A549 (cell line): ENCODE measurements around the gene SEMA3E. TPM values are rescaled to one million over a fixed set of nuclear protein-coding genes. Genes with fewer than 3 reads are reported as not detected.

Source experiments
- ATAC-seq, 2 experiments: fragments of 200-7000 bp in 1 of 2; fragments of >200 bp in 1 of 2; cut with Nextera tagmentation in 1 of 2; cut with Tn5 transposase in 1 of 2; 3 replicates each; pipeline versions ENCODE4 v1.8.0 to v1.9.1; 2018 to 2020; ENCODE audit warnings: mild to moderate bottlenecking in 1 of 2, moderate library complexity in 1 of 2
- CTCF ChIA-PET: fragments of 300-600 bp; sonication (Branson Sonifier 250); formaldehyde crosslinking; extraction: SDS; loops from one replicate; lab custom pipeline; 2021; ENCODE audit warnings: antibody characterized with exemption, inconsistent platforms; lab: Yijun Ruan, JAX
- POLR2A ChIA-PET: fragments of 350-600 bp; formaldehyde crosslinking; extraction: SDS; loops from one replicate; lab custom pipeline; 2021; ENCODE audit warnings: antibody characterized with exemption, inconsistent platforms; lab: Yijun Ruan, JAX
- DNase-seq, 2 experiments: peaks; one replicate each; pipeline versions ENCODE4 v3.0.0 to v3.0.0-alpha.2; 2011 to 2016; ENCODE audit warnings: low read depth in 1 of 2, low spot score in 1 of 2
- FAIRE-seq: peaks from 2 replicates; lab custom pipeline; 2011; peaks lifted over from hg19 to GRCh38; lab: Jason Lieb, UNC
- H3K27ac ChIP-seq, 2 experiments: fragments of >200 bp; sonication (Bioruptor Twin); formaldehyde crosslinking; 3 replicates each; pipeline ENCODE4 v1.5.1; 2016 to 2017
- H3K4me1 ChIP-seq: fragments of >200 bp; sonication (Bioruptor Twin); formaldehyde crosslinking; 3 replicates; pipeline ENCODE4 v1.6.1; 2016
- H3K4me2 ChIP-seq: fragments of >200 bp; sonication (Bioruptor Twin); formaldehyde crosslinking; 3 replicates; pipeline ENCODE4 v1.6.1; 2016
- H3K4me3 ChIP-seq: fragments of >200 bp; sonication (Bioruptor Twin); formaldehyde crosslinking; 3 replicates; pipeline ENCODE4 v1.5.1; 2016
- H3K9me3 ChIP-seq: fragments of >200 bp; sonication (Bioruptor Twin); formaldehyde crosslinking; 3 replicates; pipeline ENCODE4 v1.6.1; 2016
- ATOH8 ChIP-seq: fragments of 250-450 bp; sonication (Bioruptor Pico); IDR thresholded peaks from 2 replicates; pipeline ENCODE4 v1.5.0; 2020; ENCODE audit warnings: low read depth, mild to moderate bottlenecking, moderate library complexity
- CBX2 ChIP-seq: fragments of 200-600 bp; sonication (generic); IDR thresholded peaks from 2 replicates; pipeline ENCODE4 v1.6.1; 2016; ENCODE audit warnings: low read depth, mild to moderate bottlenecking, borderline replicate concordance
- CBX8 ChIP-seq: fragments of 200-600 bp; sonication (generic); IDR thresholded peaks from 2 replicates; pipeline ENCODE4 v1.6.1; 2016
- CHD2 ChIP-seq: fragments of 150-350 bp; IDR thresholded peaks from 2 replicates; pipeline ENCODE4 v1.6.1; 2014; ENCODE audit warnings: low read length; ENCODE audit not compliant: partially characterized antibody
- EHMT2 ChIP-seq: fragments of 200-600 bp; sonication (generic); IDR thresholded peaks from 2 replicates; pipeline ENCODE4 v1.6.1; 2016; ENCODE audit warnings: antibody characterized with exemption, low read depth, mild to moderate bottlenecking, moderate library complexity
- FOSL2 ChIP-seq, 2 experiments: fragments of 450-650 bp in 1 of 2; fragments of >200 bp in 1 of 2; sonication (Bioruptor Twin) in 1 of 2; formaldehyde crosslinking; IDR thresholded peaks; 2 replicates each; pipeline versions ENCODE4 v1.5.0 to v1.6.1; 2016 to 2020; ENCODE audit warnings: mild to moderate bottlenecking in 1 of 2, moderate library complexity in 1 of 2
- HMGXB4 ChIP-seq: fragments of 250-450 bp; sonication (Bioruptor Pico); IDR thresholded peaks from 2 replicates; pipeline ENCODE4 v1.5.0; 2021; ENCODE audit warnings: mild to moderate bottlenecking, moderate library complexity, borderline replicate concordance
- HOXB13 ChIP-seq: fragments of 250-450 bp; sonication (Bioruptor Pico); IDR thresholded peaks from 2 replicates; pipeline ENCODE4 v1.5.0; 2020; ENCODE audit warnings: low read depth, mild to moderate bottlenecking, moderate library complexity
- HOXB5 ChIP-seq: fragments of 250-450 bp; sonication (Bioruptor Pico); IDR thresholded peaks from 2 replicates; pipeline ENCODE4 v1.5.0; 2020; ENCODE audit warnings: mild to moderate bottlenecking, moderate library complexity
- JUN ChIP-seq, 2 experiments: fragments of >200 bp; sonication (Bioruptor Twin); formaldehyde crosslinking; IDR thresholded peaks; 2 replicates in 1 of 2; 3 replicates in 1 of 2; pipeline ENCODE4 v1.6.1; 2016 to 2017
- MAFK ChIP-seq: fragments of 450-650 bp; IDR thresholded peaks from 2 replicates; pipeline ENCODE4 v1.6.1; 2014; ENCODE audit not compliant: partially characterized antibody
- NFE2L2 ChIP-seq: fragments of 150-350 bp; conservative IDR thresholded peaks from 2 replicates; pipeline ENCODE4 v1.6.1; 2014; ENCODE audit warnings: low read length
- NPAS2 ChIP-seq: fragments of 250-450 bp; sonication (Bioruptor Pico); IDR thresholded peaks from 2 replicates; pipeline ENCODE4 v1.8.0; 2022; ENCODE audit warnings: mild to moderate bottlenecking, moderate library complexity, borderline replicate concordance
- NR3C1 ChIP-seq: fragments of >200 bp; sonication (Bioruptor Twin); formaldehyde crosslinking; IDR thresholded peaks from 3 replicates; pipeline ENCODE4 v1.6.1; 2017
- POLR2A ChIP-seq: IDR thresholded peaks from 2 replicates; pipeline ENCODE4 v1.6.1; 2012; ENCODE audit warnings: mild to moderate bottlenecking, low read length
- POLR2AphosphoS2 ChIP-seq: conservative IDR thresholded peaks from 2 replicates; pipeline ENCODE4 v1.6.1; 2012; ENCODE audit warnings: low read length, improper control_type of control experiment, inconsistent platforms
- RARB ChIP-seq: fragments of 250-450 bp; sonication (Bioruptor Pico); IDR thresholded peaks from 2 replicates; pipeline ENCODE4 v1.8.0; 2021; ENCODE audit warnings: mild to moderate bottlenecking, moderate library complexity
- SREBF2 ChIP-seq: fragments of 450-650 bp; IDR thresholded peaks from 2 replicates; pipeline ENCODE4 v1.6.1; 2014; ENCODE audit warnings: mild to moderate bottlenecking, moderate library complexity
- WGBS: methylation state at CpG from one replicate; pipeline ENCODE4 v1.1.6; 2017; ENCODE audit errors: missing lambda C conversion rate; 5-methylcytosine and 5-hydroxymethylcytosine counted together
- polyA plus RNA-seq, 4 experiments: library from polyadenylated mRNA; depleted of rRNA in 3 of 4; stranded (reverse); fragments of >200 nt; fragmentation: RNase III in 1 of 4; extraction: RNeasy Plus Mini Kit Qiagen cat#74134 plus additional on column Dnase treatment in 1 of 4; gene quantifications; 2 replicates in 3 of 4; 3 replicates in 1 of 4; pipeline ENCODE4 v1.2.3, GENCODE V29; 2011 to 2017
- TF ChIP-seq, protein P1 (sequence below): fragments of 450-650 bp; IDR thresholded peaks from 2 replicates; pipeline ENCODE4 v1.6.1; 2014; ENCODE audit warnings: antibody characterized with exemption
- TF ChIP-seq, protein P2 (sequence below): IDR thresholded peaks from 2 replicates; pipeline ENCODE4 v1.6.1; 2012; ENCODE audit warnings: low read depth, borderline replicate concordance
- TF ChIP-seq, protein P3 (sequence below): fragments of >200 bp; sonication (Bioruptor Twin); formaldehyde crosslinking; IDR thresholded peaks from 2 replicates; pipeline ENCODE4 v1.6.1; 2016

The SEMA3E gene
- polyA plus RNA-seq, 2 of the 4 experiments (the other 2 are of a cell fraction): 1.4 to 2.3 TPM

DNA sequence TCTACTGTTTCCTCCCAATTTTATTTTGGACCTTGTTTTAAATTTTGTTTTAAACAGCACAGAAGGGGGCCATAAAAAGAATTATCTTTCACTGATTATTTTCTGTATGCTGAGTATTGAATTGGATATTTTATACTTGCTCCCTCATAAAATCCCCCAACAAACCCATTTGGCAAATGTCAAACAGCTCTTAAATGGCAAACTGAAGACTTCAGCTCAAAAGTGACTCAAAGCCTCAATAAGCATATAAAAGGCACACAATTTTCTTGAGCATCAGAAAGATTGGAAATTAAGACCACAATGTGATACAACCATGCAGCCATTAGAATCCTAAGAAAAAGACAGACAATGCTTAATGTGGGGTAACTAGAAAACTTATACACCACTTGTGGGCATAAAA is 199.2 kb downstream of the SEMA3E start:
- FAIRE-seq: no peak
- Histone ChIP-seq H3K27ac (no peak overlapping the region), H3K9me3 (no peaks in the 10 kb centered on the region), H3K4me3 (no peak overlapping the region), H3K4me2 (no peak overlapping the region), H3K4me1 (no peaks in the 10 kb centered on the region)
- no peak for ATAC-seq
- CTCF ChIA-PET: no interaction called here
- TF ChIP-seq RARB (CRISPR knock-in tag) (no peak), ATOH8 (CRISPR knock-in tag) (no peak), POLR2AphosphoS2 (no peak), FOSL2 (IDR thresholded peaks at IDR 0.05) (no peak), FOSL2 (CRISPR knock-in tag; IDR thresholded peaks at IDR 0.05) (no peak), HOXB13 (CRISPR knock-in tag) (no peak), HOXB5 (CRISPR knock-in tag) (no peak), NPAS2 (CRISPR knock-in tag) (no peak), NFE2L2 (no peak), JUN (IDR thresholded peaks at IDR 0.05) (no peak)
- TF ChIP-seq, protein P1, sequence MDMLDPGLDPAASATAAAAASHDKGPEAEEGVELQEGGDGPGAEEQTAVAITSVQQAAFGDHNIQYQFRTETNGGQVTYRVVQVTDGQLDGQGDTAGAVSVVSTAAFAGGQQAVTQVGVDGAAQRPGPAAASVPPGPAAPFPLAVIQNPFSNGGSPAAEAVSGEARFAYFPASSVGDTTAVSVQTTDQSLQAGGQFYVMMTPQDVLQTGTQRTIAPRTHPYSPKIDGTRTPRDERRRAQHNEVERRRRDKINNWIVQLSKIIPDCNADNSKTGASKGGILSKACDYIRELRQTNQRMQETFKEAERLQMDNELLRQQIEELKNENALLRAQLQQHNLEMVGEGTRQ: no peak
- TF ChIP-seq, protein P2, sequence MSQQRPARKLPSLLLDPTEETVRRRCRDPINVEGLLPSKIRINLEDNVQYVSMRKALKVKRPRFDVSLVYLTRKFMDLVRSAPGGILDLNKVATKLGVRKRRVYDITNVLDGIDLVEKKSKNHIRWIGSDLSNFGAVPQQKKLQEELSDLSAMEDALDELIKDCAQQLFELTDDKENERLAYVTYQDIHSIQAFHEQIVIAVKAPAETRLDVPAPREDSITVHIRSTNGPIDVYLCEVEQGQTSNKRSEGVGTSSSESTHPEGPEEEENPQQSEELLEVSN: no peak
- POLR2A ChIA-PET: no interaction called here
- DNase-seq: no peak

GRCh38 chr7:83447681-83448080 is 201.3 kb downstream of the SEMA3E start:
- H3K4me3 ChIP-seq: no peak overlapping the region
- H3K9me3 ChIP-seq: no peaks in the 10 kb centered on the region
- H3K4me2 ChIP-seq: no peak overlapping the region
- ATAC-seq (no peak), DNase-seq (no peak), FAIRE-seq (no peak)
- H3K4me1 ChIP-seq: no peaks in the 10 kb centered on the region
- ChIA-PET CTCF (interaction anchor here (1.2 kb wide), 1 partner anchor 248 kb away, joined by 3 read pairs; no protein-coding TSS in a partner anchor), POLR2A (no interaction called here)
- TF ChIP-seq, protein P3, sequence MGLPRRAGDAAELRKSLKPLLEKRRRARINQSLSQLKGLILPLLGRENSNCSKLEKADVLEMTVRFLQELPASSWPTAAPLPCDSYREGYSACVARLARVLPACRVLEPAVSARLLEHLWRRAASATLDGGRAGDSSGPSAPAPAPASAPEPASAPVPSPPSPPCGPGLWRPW: no peak
- TF ChIP-seq CBX8: no peak
- TF ChIP-seq SREBF2: no peak
- TF ChIP-seq POLR2A: no peak
- TF ChIP-seq NPAS2 (CRISPR knock-in tag): no peak
- no peak for TF ChIP-seq MAFK
- TF ChIP-seq NFE2L2: no peak
- no peak for TF ChIP-seq JUN (IDR thresholded peaks at IDR 0.05)
- no peak for TF ChIP-seq CHD2
- TF ChIP-seq NR3C1: no peak
- no peak for TF ChIP-seq EHMT2
- no peak for TF ChIP-seq HMGXB4 (CRISPR knock-in tag)
- TF ChIP-seq CBX2: no peak
- WGBS: 92% methylated on average over 2 of the region's 2 CpGs
- no peak overlapping the region for H3K27ac ChIP-seq
